Pancreas (tissue), 10 donors: ENCODE data around the gene TUBGCP3. TPM values are rescaled to one million over a fixed set of nuclear protein-coding genes. Genes with fewer than 3 reads are reported as not detected.

ENCODE experiments used
- ATAC-seq, 4 donors: fragments of 200-7000 bp; cut with Tn5 transposase; one replicate each; pipeline versions ENCODE4 v1.8.0 to v1.9.1; 2020; ENCODE audit warnings: mild to moderate bottlenecking in 4 of 4, moderate library complexity in 4 of 4
- DNase-seq, 6 donors: peaks; one replicate each; pipeline ENCODE4 v3.0.0-alpha.2; 2020
- FAIRE-seq: peaks from 2 replicates; lab custom pipeline; 2012; peaks lifted over from hg19 to GRCh38; lab: Jason Lieb, UNC
- H3K27ac ChIP-seq, 4 donors: fragments of 200-600 bp; sonication (generic); 1 replicate in 3 of 4; 2 replicates in 1 of 4; pipeline versions ENCODE4 v1.5.0 to v1.8.0; 2020
- H3K27me3 ChIP-seq, 4 donors: fragments of 200-600 bp; one replicate each; pipeline ENCODE4 v1.8.0; 2021
- H3K36me3 ChIP-seq, 3 donors: fragments of 200-600 bp; sonication (generic) in 1 of 3; one replicate each; pipeline versions ENCODE4 v1.5.0 to v1.8.0; 2020 to 2021
- H3K4me1 ChIP-seq, 3 donors: fragments of 200-600 bp; one replicate each; pipeline ENCODE4 v1.8.0; 2021
- H3K4me3 ChIP-seq, 4 donors: fragments of 200-600 bp; sonication (generic) in 2 of 4; one replicate each; pipeline versions ENCODE4 v1.5.0 to v1.8.0; 2020 to 2021
- H3K9me3 ChIP-seq, 4 donors: fragments of 200-600 bp; one replicate each; pipeline ENCODE4 v1.8.0; 2021
- CTCF ChIP-seq, 4 donors: fragments of 200-600 bp; sonication (generic) in 3 of 4; IDR thresholded peaks; one replicate each; pipeline versions ENCODE4 v1.5.0 to v1.8.0; 2021; ENCODE audit warnings: antibody characterized with exemption in 4 of 4
- WGBS, 2 donors: extraction: QIAGEN DNeasy Blood & Tissue Kit; methylation state at CpG; one replicate each; pipeline ENCODE4 v1.1.7; 2013; 5-methylcytosine and 5-hydroxymethylcytosine counted together
- intact Hi-C, 3 donors: fragments of 100-400 bp; cut with DNase I; formaldehyde crosslinking; loops; one replicate each; pipeline versions ENCODE4 v1.11.1 to v1.14.2; 2022
- polyA plus RNA-seq, 2 donors: library from polyadenylated mRNA; stranded (reverse); fragments of 200-250 nt; gene quantifications; one replicate each; pipeline ENCODE4 v1.2.3, GENCODE V29; 2013
- total RNA-seq, 6 donors: library from RNA; stranded (reverse); fragmentation: NEBNext Ultra II Directional in 4 of 6; extraction: Animal tissue kit (Norgen Biotek cat#: 25700) in 4 of 6; gene quantifications; one replicate each; pipeline versions ENCODE4 v1.2.1 to v1.2.4, GENCODE V29; 2021 to 2023
- donor health status: healthy with polysubstance abuse.
- donor health status: DM: no; HTN: no; CAD: no; lungs with moderate emphysema.
- donor health status: DM: no; HTN: no; CAD: no.
- donor health status: control.
- donor health status: control.
- donor health status: Bipolar disorder and iron deficiency.
- donor health status: DM: yes; HTN: yes; CAD: no.
- donor health status: DM: no; HTN: no; CAD: no.
- donor health status: DM: no; HTN: no; CAD: no.
- donor health status: DM: yes; HTN: yes; CAD: no.

Gene TUBGCP3
- total and polyA plus RNA-seq, 8 donors: 6.3 to 20.2 (median 12.6) TPM

- DNase-seq (peak; percentile 43 to 91 (median 79)), FAIRE-seq (no peak), ATAC-seq (peak; percentile 91 to 98 (median 96))
- Histone ChIP-seq H3K9me3 (no peaks in the 10 kb centered on the region), H3K36me3 (no peaks in the 10 kb centered on the region), H3K27ac (no peak overlapping the region), H3K4me1 (no peaks in the 10 kb centered on the region), H3K27me3 (peaks cover 0 to 10% (median 0%) of the 10 kb centered on the region in 4 donors), H3K4me3 (no peak overlapping the region)
- intact Hi-C loops: loop anchor here in 2 of 3 donors (5.0 kb wide), 2 partner anchors 967 to 972 kb away; no protein-coding TSS in a partner anchor
- TF ChIP-seq CTCF (IDR thresholded peaks at IDR 0.05): peak; percentile 48 to 89 (median 81)
- 0 to 1% methylated on average over 10 of the region's 10 CpGs for WGBS, 2 donors
Measured at GRCh38 chr13:112443995-112444311, 144.0 kb downstream of the TUBGCP3 start.

- H3K36me3 ChIP-seq: no peaks in the 10 kb centered on the region
- ATAC-seq (peak; percentile 55 to 79 (median 72)), FAIRE-seq (no peak), DNase-seq (peak in 1 of 6 donors; percentile 73)
- WGBS, 2 donors: 14 to 20% methylated on average over 31 of the region's 31 CpGs
- intact Hi-C loops: loop anchor here in 2 of 3 donors (5.0 kb wide), 2 partner anchors 966 to 971 kb away; no protein-coding TSS in a partner anchor
- no peak overlapping the region for H3K4me3 ChIP-seq
- H3K27ac ChIP-seq: no peak overlapping the region
- H3K4me1 ChIP-seq: no peaks in the 10 kb centered on the region
- H3K9me3 ChIP-seq: no peaks in the 10 kb centered on the region
- H3K27me3 ChIP-seq: peaks cover 0 to 10% (median 0%) of the 10 kb centered on the region in 4 donors
- peak in 1 of 4 donors; percentile 6 for TF ChIP-seq CTCF (IDR thresholded peaks at IDR 0.05)
Measured at GRCh38 chr13:112443191-112443994, 144.6 kb downstream of the TUBGCP3 start.

- no peak for TF ChIP-seq CTCF (IDR thresholded peaks at IDR 0.05)
- intact Hi-C loops: loop anchor here in 2 of 3 donors (5.0 kb wide), 2 partner anchors 965 to 970 kb away; no protein-coding TSS in a partner anchor
- H3K27ac ChIP-seq: no peak overlapping the region
- no peaks in the 10 kb centered on the region for H3K4me1 ChIP-seq
- peaks cover 0 to 10% (median 0%) of the 10 kb centered on the region in 4 donors for H3K27me3 ChIP-seq
- DNase-seq (peak in 1 of 6 donors; percentile 21), FAIRE-seq (no peak), ATAC-seq (no peak)
- no peaks in the 10 kb centered on the region for H3K9me3 ChIP-seq
- no peak overlapping the region for H3K4me3 ChIP-seq
- no peaks in the 10 kb centered on the region for H3K36me3 ChIP-seq
- 29% methylated on average over 21 of the region's 21 CpGs for WGBS, 2 donors
Measured at GRCh38 chr13:112442483-112443090, 145.4 kb downstream of the TUBGCP3 start.

- no peak for FAIRE-seq
- TF ChIP-seq CTCF (IDR thresholded peaks at IDR 0.05): no peak
- whole genome bisulfite sequencing, 2 donors: 58 to 73% methylated on average over 19 of the region's 19 CpGs
- Histone ChIP-seq H3K27me3 (peaks cover 0 to 10% (median 0%) of the 10 kb centered on the region in 4 donors), H3K4me3 (no peak overlapping the region), H3K36me3 (no peaks in the 10 kb centered on the region), H3K9me3 (no peaks in the 10 kb centered on the region), H3K27ac (no peak overlapping the region), H3K4me1 (no peaks in the 10 kb centered on the region)
- DNase-seq: peak in 1 of 6 donors; percentile 35
- no peak for ATAC-seq
- intact Hi-C loops: loop anchor here in 2 of 3 donors (5.0 kb wide), 2 partner anchors 965 to 970 kb away; no protein-coding TSS in a partner anchor
Measured at GRCh38 chr13:112441779-112442310, 146.1 kb downstream of the TUBGCP3 start.
